GM10248 (cell line): ENCODE measurements around the gene CD1C.
A peak's percentile ranks its signal among the peaks of the same experiment; 100 is the strongest.

Experiments
- CTCF ChIA-PET: fragments of 300-600 bp; sonication (Branson Sonifier 250); formaldehyde crosslinking; extraction: SDS; loops from one replicate; lab custom pipeline; 2021; ENCODE audit warnings: antibody characterized with exemption; lab: Yijun Ruan, JAX
- POLR2A ChIA-PET: fragments of 350-650 bp; sonication (Branson Sonifier 250); formaldehyde crosslinking; extraction: SDS; loops from one replicate; lab custom pipeline; 2020; ENCODE audit warnings: antibody characterized with exemption; lab: Yijun Ruan, JAX
- DNase-seq: peaks from one replicate; pipeline ENCODE4 v3.0.0; 2012; ENCODE audit errors: extremely low spot score
- TF ChIP-seq, protein P1 (sequence below): IDR thresholded peaks from 2 replicates; pipeline ENCODE4 v1.5.1; 2012; ENCODE audit warnings: mild to moderate bottlenecking, low read depth; ENCODE audit errors: extremely low read depth, missing control alignments, control extremely low read depth

The CD1C gene

DNA sequence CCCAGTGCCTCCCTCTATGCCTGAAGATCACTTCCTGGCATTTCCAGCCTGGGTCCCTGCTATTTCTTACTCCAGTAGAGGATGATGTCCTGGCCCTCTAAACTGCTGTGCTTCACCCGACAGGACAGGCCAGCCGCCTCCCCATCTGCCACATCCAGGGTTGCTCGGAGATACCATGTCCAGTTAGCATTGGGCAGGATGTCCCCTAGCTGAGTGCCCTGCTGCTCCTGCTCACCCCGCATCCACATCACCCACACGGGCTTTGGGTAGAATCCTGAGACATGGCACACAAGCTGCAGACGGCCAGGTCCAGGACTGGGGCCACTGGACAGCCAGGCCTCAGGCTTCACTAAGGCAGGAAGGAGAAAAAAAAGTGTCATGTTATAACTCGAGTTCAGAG is 39.6 kb downstream of the CD1C start:
- ChIA-PET POLR2A (no interaction called here), CTCF (interaction anchor here (0.8 to 5.0 kb wide), 13 partner anchors 8 to 1239 kb away, joined by 3 to 53 read pairs (median 5); no protein-coding TSS in a partner anchor)
- TF ChIP-seq, protein P1, sequence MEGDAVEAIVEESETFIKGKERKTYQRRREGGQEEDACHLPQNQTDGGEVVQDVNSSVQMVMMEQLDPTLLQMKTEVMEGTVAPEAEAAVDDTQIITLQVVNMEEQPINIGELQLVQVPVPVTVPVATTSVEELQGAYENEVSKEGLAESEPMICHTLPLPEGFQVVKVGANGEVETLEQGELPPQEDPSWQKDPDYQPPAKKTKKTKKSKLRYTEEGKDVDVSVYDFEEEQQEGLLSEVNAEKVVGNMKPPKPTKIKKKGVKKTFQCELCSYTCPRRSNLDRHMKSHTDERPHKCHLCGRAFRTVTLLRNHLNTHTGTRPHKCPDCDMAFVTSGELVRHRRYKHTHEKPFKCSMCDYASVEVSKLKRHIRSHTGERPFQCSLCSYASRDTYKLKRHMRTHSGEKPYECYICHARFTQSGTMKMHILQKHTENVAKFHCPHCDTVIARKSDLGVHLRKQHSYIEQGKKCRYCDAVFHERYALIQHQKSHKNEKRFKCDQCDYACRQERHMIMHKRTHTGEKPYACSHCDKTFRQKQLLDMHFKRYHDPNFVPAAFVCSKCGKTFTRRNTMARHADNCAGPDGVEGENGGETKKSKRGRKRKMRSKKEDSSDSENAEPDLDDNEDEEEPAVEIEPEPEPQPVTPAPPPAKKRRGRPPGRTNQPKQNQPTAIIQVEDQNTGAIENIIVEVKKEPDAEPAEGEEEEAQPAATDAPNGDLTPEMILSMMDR, result no peak
- no peak for DNase-seq

GRCh38 chr1:158329733-158330132 is 40.0 kb downstream of the CD1C start:
- ChIA-PET POLR2A (no interaction called here), CTCF (interaction anchor here (0.8 to 5.0 kb wide), 18 partner anchors 9 to 1240 kb away, joined by 3 to 53 read pairs (median 4); no protein-coding TSS in a partner anchor)
- TF ChIP-seq, protein P1, result peak; percentile 53
- DNase-seq, result peak; percentile 51

DNA sequence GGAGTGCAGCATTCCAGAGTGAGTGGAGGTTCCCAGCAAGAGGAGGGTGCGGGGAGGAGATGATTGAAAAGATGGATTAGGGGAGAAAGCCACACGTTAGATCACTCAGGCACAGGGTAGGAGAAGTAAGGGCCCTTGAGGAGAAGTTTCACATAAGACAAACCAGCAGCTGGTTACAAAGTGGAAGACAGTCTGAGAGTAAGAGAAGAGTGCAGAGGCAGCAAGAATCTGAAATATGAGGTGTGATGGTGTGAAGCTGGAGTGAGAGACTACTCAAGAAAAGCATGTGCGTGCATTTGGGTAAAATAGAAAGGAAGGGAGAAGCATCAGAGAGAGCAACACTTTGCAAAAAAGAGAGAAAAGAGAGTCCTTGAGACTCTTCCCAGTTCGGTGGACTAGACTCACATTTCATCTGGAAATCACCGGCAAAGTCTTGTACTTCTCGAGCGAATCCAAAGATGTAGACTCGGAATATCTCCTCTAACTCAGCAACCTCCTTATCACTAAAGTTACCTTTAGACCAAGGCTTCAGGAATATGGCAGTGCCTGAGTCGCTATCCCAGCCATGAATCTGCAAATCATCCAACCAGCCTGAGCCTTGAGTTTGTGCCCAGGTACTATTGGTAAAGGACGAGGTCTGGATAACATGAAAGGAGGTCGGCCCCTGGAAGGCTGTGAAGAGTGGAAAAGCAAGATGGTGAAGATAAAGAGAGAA is 40.8 kb downstream of the CD1C start:
- ChIA-PET CTCF (interaction anchor here (0.8 to 5.0 kb wide), 15 partner anchors 9 to 210 kb away, joined by 3 to 53 read pairs (median 4); no protein-coding TSS in a partner anchor), POLR2A (no interaction called here)
- TF ChIP-seq, protein P1, result no peak
- no peak for DNase-seq

- ChIA-PET POLR2A (no interaction called here), CTCF (interaction anchor here (1.4 to 5.0 kb wide), 3 partner anchors 74 to 127 kb away, joined by 5 to 53 read pairs (median 8); no protein-coding TSS in a partner anchor)
- TF ChIP-seq, protein P1, result no peak
- DNase-seq, result no peak
Observed at GRCh38 chr1:158331106-158331425, 41.3 kb downstream of the CD1C start.

GRCh38 chr1:158331481-158332150 is 41.9 kb downstream of the CD1C start, which contains the start of gene CD1B:
Gene CD1B, minus strand, starts transcription at chr1:158331531. Its CDS starts 108 bp downstream, at chr1:158331423.
- ChIA-PET POLR2A (no interaction called here), CTCF (interaction anchor here (1.4 to 5.0 kb wide), 3 partner anchors 75 to 128 kb away, joined by 5 to 53 read pairs (median 8); no protein-coding TSS in a partner anchor)
- no peak for DNase-seq
- TF ChIP-seq, protein P1, result no peak

DNA sequence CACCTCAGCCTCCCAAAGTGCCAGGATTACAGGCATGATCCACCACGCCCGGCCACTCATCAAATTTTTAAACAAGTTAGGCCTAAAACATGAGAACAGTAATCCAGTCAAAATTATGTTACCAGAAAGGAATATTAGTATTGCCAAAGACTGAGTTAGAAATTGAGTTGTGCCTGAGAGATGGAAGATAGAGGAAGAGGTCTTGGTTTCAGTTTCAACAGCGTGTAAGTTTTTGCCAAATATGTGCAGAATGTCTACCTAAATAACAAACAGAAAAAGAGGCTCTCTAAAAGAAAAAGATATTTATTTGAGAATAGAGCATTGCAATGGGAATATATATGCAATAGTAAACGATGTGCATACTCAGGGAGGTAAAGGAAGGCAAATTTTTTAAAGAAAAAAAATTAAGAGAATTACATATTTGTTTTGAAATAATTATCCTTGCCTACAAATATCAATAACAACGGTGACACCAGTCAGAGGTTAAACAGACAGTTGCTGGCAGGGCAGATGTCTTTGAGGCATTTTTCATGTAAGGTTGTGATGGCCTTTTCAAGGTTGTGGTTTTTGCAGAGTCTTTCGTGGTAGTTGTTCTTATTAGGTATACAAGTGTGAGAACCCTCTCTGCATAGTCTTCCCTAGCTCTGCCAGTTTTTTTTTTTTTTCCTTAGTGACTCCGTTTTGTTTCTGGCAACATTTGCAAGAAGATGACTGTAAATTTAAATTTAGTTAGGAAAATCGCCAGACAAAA is 43.9 kb downstream of the CD1C start:
- POLR2A ChIA-PET, result no interaction called here
- no peak for DNase-seq
- TF ChIP-seq, protein P1, result no peak
- CTCF ChIA-PET, result interaction anchor here (5.0 kb wide), 1 partner anchor 130 kb away, joined by 53 read pairs; no protein-coding TSS in a partner anchor
